GM23338 (cell line): ENCODE measurements around the gene NINJ1. TPM values are rescaled to one million over a fixed set of nuclear protein-coding genes. Genes with fewer than 3 reads are reported as not detected.

Experiments
- ATAC-seq: fragments of 200-7000 bp; cut with Tn5 transposase; 3 replicates; pipeline ENCODE4 v1.9.1; 2020
- DNase-seq: peaks from one replicate; pipeline ENCODE4 v3.0.0-alpha.2; 2015; ENCODE audit warnings: low spot score
- H2AFZ ChIP-seq: fragments of 200-600 bp; sonication (generic); 2 replicates; pipeline ENCODE4 v1.8.0; 2016; ENCODE audit warnings: antibody characterized with exemption, mild to moderate bottlenecking, moderate library complexity
- H3F3A ChIP-seq: fragments of 200-600 bp; sonication (generic); replicated peaks from 2 replicates; pipeline ENCODE4 v1.8.0; 2017; ENCODE audit warnings: antibody characterized with exemption, mixed run types, low read depth
- H3K27ac ChIP-seq: fragments of 200-600 bp; sonication (generic); 2 replicates; pipeline ENCODE4 v1.6.1; 2016; ENCODE audit warnings: low read depth
- H3K27me3 ChIP-seq: fragments of 200-600 bp; sonication (generic); 2 replicates; pipeline ENCODE4 v1.8.0; 2016; ENCODE audit warnings: mild to moderate bottlenecking, mixed run types, moderate library complexity; ENCODE audit not compliant: insufficient read depth
- H3K36me3 ChIP-seq: fragments of 200-600 bp; sonication (generic); 2 replicates; pipeline ENCODE4 v1.8.0; 2016; ENCODE audit warnings: mild to moderate bottlenecking; ENCODE audit not compliant: insufficient read depth
- H3K4me1 ChIP-seq: fragments of 200-600 bp; sonication (generic); 2 replicates; pipeline ENCODE4 v1.8.0; 2016; ENCODE audit warnings: mild to moderate bottlenecking, moderate library complexity; ENCODE audit not compliant: insufficient read depth
- H3K4me2 ChIP-seq: fragments of 200-600 bp; sonication (generic); 2 replicates; pipeline ENCODE4 v1.7.1; 2017; ENCODE audit warnings: mixed run types
- H3K4me3 ChIP-seq: fragments of 200-600 bp; sonication (generic); 2 replicates; pipeline ENCODE4 v1.6.1; 2016; ENCODE audit warnings: mixed run types
- H3K79me2 ChIP-seq: fragments of 200-600 bp; sonication (generic); replicated peaks from 2 replicates; pipeline ENCODE4 v1.8.0; 2017; ENCODE audit warnings: mild to moderate bottlenecking; ENCODE audit not compliant: insufficient read depth
- H3K9me2 ChIP-seq: fragments of 200-600 bp; sonication (generic); 2 replicates; pipeline ENCODE4 v1.8.0; 2017; ENCODE audit not compliant: insufficient read depth
- H4K20me1 ChIP-seq: fragments of 200-600 bp; sonication (generic); replicated peaks from 2 replicates; pipeline ENCODE4 v1.8.0; 2017; ENCODE audit warnings: mild to moderate bottlenecking; ENCODE audit not compliant: insufficient read depth
- H3K27ac Mint-ChIP-seq: 2 replicates; pipeline ENCODE4 v1.8.0; 2020; ENCODE audit warnings: inconsistent platforms, mild to moderate bottlenecking, moderate library complexity, mixed read lengths
- H3K27me3 Mint-ChIP-seq: 3 replicates; pipeline ENCODE4 v1.8.0; 2022; ENCODE audit warnings: low read depth, mild to moderate bottlenecking, moderate library complexity, mixed read lengths, inconsistent platforms; ENCODE audit not compliant: insufficient read depth, poor library complexity
- H3K36me3 Mint-ChIP-seq: 3 replicates; pipeline ENCODE4 v1.8.0; 2021; ENCODE audit warnings: low read depth, mild to moderate bottlenecking, inconsistent platforms, moderate library complexity, mixed read lengths
- H3K4me1 Mint-ChIP-seq: 3 replicates; pipeline ENCODE4 v1.8.0; 2020; ENCODE audit warnings: mild to moderate bottlenecking, inconsistent platforms, mixed read lengths
- H3K4me3 Mint-ChIP-seq: 3 replicates; pipeline ENCODE4 v1.8.0; 2021; ENCODE audit warnings: moderate library complexity, mild to moderate bottlenecking, inconsistent platforms, mixed read lengths
- H3K9me3 Mint-ChIP-seq: 3 replicates; pipeline ENCODE4 v1.8.0; 2020; ENCODE audit warnings: moderate library complexity, mild to moderate bottlenecking, inconsistent platforms, mixed read lengths
- JUNB ChIP-seq: IDR thresholded peaks from one replicate; pipeline ENCODE4 v1.6.1; 2016; ENCODE audit warnings: antibody characterized with exemption; ENCODE audit not compliant: unreplicated experiment
- NANOG ChIP-seq: IDR thresholded peaks from 2 replicates; pipeline ENCODE4 v1.6.1; 2016; ENCODE audit warnings: antibody characterized with exemption, borderline replicate concordance
- STAT1 ChIP-seq: IDR thresholded peaks from one replicate; pipeline ENCODE4 v1.6.1; 2016; ENCODE audit warnings: antibody characterized with exemption; ENCODE audit not compliant: unreplicated experiment
- ZNF114 ChIP-seq: fragments of 250-450 bp; sonication (Bioruptor Pico); IDR thresholded peaks from 2 replicates; pipeline ENCODE4 v1.5.0; 2020; ENCODE audit warnings: mild to moderate bottlenecking, moderate library complexity
- ZNF331 ChIP-seq: fragments of 250-450 bp; sonication (Bioruptor Pico); IDR thresholded peaks from 2 replicates; pipeline ENCODE4 v1.5.0; 2020; ENCODE audit warnings: low read depth, mild to moderate bottlenecking, moderate library complexity
- polyA plus RNA-seq: library from polyadenylated mRNA; unstranded; fragments of >200 nt; fragmentation: Nextera tagmentation; extraction: Ambion mirVana; gene quantifications from 2 replicates; pipeline ENCODE4 v1.2.1, GENCODE V29; 2016
- total RNA-seq: library from RNA; depleted of rRNA; stranded (reverse); fragments of >200 nt; shearing (Covaris generic); gene quantifications from 2 replicates; pipeline ENCODE4 v1.2.3, GENCODE V29; 2014
- TF ChIP-seq, protein P1 (sequence below): IDR thresholded peaks from one replicate; pipeline ENCODE4 v1.6.1; 2018; ENCODE audit warnings: antibody characterized with exemption; ENCODE audit not compliant: unreplicated experiment
- TF ChIP-seq, protein P2 (sequence below): IDR thresholded peaks from 2 replicates; pipeline ENCODE4 v1.6.1; 2016; ENCODE audit warnings: antibody characterized with exemption
- TF ChIP-seq, protein P3 (sequence below), 2 experiments: fragments of 200-600 bp in 1 of 2; sonication (generic) in 1 of 2; conservative IDR thresholded peaks; 2 replicates each; pipeline versions ENCODE4 v1.5.1 to v1.6.1; 2016 to 2017; ENCODE audit warnings: antibody characterized with exemption in 2 of 2, low read depth in 2 of 2, mild to moderate bottlenecking in 2 of 2, moderate library complexity in 1 of 2
- TF ChIP-seq, protein P4 (sequence below): fragments of 250-450 bp; sonication (Bioruptor Pico); IDR thresholded peaks from 2 replicates; pipeline ENCODE4 v1.5.0; 2020; ENCODE audit warnings: mild to moderate bottlenecking, moderate library complexity

Gene NINJ1
- total and polyA plus RNA-seq, 2 experiments from 2014 or later, result 36.3 to 39.7 TPM

DNA sequence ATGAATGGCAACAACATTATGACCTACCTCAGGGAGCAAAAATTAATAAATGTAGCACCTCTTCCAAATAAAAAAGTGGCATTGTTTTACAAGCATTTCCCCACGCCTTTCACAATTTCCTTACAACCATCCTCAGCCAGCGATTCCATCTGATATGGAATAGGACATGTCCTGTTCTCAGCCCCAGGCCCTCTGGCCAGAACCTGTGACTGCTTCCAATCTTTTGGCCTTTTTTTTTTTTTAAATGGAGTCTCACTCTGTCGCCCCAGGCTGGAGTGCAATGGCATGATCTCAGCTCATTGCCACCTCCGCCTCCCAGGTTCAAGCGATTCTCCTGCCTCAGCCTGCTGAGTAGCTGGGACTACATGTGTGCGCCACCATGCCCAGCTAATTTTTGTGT, 33.1 kb upstream of the NINJ1 start (continued):
- TF ChIP-seq, protein P1, sequence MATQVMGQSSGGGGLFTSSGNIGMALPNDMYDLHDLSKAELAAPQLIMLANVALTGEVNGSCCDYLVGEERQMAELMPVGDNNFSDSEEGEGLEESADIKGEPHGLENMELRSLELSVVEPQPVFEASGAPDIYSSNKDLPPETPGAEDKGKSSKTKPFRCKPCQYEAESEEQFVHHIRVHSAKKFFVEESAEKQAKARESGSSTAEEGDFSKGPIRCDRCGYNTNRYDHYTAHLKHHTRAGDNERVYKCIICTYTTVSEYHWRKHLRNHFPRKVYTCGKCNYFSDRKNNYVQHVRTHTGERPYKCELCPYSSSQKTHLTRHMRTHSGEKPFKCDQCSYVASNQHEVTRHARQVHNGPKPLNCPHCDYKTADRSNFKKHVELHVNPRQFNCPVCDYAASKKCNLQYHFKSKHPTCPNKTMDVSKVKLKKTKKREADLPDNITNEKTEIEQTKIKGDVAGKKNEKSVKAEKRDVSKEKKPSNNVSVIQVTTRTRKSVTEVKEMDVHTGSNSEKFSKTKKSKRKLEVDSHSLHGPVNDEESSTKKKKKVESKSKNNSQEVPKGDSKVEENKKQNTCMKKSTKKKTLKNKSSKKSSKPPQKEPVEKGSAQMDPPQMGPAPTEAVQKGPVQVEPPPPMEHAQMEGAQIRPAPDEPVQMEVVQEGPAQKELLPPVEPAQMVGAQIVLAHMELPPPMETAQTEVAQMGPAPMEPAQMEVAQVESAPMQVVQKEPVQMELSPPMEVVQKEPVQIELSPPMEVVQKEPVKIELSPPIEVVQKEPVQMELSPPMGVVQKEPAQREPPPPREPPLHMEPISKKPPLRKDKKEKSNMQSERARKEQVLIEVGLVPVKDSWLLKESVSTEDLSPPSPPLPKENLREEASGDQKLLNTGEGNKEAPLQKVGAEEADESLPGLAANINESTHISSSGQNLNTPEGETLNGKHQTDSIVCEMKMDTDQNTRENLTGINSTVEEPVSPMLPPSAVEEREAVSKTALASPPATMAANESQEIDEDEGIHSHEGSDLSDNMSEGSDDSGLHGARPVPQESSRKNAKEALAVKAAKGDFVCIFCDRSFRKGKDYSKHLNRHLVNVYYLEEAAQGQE, result no peak

DNA sequence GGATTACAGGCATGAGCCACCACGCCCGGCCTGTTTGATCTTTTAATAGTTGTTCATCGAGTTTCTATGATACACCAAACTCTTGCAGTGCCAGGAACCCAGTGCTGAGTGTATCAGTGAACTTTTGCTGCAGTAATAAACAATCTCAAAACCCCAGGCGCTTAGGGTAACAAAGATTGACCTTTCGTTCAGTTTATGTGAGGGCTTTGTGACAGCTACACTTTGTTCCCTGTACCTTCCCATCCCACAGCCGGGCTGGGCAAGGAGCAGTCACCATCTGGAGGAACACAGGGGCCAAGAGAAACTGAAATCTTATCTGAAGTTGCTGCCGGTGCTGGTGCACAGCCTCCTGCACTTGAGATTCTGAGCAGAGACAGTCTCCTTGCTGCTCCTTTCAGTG, 32.6 kb upstream of the NINJ1 start:
- no peak overlapping the region for H3K27ac ChIP-seq
- Mint-ChIP-seq H3K36me3 (no peaks in the 10 kb centered on the region), H3K27ac (no peak overlapping the region), H3K9me3 (no peaks in the 10 kb centered on the region), H3K4me3 (no peak overlapping the region), H3K4me1 (no peaks in the 10 kb centered on the region), H3K27me3 (peaks cover 4% of the 10 kb centered on the region)
- ATAC-seq, result no peak
- H3K4me3 ChIP-seq, result no peak overlapping the region
- no peaks in the 10 kb centered on the region for H3K36me3 ChIP-seq
- no peak overlapping the region for H2AFZ ChIP-seq
- no peak for DNase-seq
- H3K4me2 ChIP-seq, result no peak overlapping the region
- no peaks in the 10 kb centered on the region for H3K79me2 ChIP-seq
- no peaks in the 10 kb centered on the region for H3F3A ChIP-seq
- H3K9me2 ChIP-seq, result no peaks in the 10 kb centered on the region
- no peaks in the 10 kb centered on the region for H4K20me1 ChIP-seq
- H3K27me3 ChIP-seq, result no peaks in the 10 kb centered on the region
- H3K4me1 ChIP-seq, result no peaks in the 10 kb centered on the region
- TF ChIP-seq ZNF331 (no peak), NANOG (no peak), ZNF114 (CRISPR knock-in tag) (no peak), JUNB (no peak), STAT1 (no peak)
- TF ChIP-seq, protein P2, sequence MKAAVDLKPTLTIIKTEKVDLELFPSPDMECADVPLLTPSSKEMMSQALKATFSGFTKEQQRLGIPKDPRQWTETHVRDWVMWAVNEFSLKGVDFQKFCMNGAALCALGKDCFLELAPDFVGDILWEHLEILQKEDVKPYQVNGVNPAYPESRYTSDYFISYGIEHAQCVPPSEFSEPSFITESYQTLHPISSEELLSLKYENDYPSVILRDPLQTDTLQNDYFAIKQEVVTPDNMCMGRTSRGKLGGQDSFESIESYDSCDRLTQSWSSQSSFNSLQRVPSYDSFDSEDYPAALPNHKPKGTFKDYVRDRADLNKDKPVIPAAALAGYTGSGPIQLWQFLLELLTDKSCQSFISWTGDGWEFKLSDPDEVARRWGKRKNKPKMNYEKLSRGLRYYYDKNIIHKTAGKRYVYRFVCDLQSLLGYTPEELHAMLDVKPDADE, result no peak
- TF ChIP-seq, protein P3, sequence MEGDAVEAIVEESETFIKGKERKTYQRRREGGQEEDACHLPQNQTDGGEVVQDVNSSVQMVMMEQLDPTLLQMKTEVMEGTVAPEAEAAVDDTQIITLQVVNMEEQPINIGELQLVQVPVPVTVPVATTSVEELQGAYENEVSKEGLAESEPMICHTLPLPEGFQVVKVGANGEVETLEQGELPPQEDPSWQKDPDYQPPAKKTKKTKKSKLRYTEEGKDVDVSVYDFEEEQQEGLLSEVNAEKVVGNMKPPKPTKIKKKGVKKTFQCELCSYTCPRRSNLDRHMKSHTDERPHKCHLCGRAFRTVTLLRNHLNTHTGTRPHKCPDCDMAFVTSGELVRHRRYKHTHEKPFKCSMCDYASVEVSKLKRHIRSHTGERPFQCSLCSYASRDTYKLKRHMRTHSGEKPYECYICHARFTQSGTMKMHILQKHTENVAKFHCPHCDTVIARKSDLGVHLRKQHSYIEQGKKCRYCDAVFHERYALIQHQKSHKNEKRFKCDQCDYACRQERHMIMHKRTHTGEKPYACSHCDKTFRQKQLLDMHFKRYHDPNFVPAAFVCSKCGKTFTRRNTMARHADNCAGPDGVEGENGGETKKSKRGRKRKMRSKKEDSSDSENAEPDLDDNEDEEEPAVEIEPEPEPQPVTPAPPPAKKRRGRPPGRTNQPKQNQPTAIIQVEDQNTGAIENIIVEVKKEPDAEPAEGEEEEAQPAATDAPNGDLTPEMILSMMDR (conservative IDR thresholded peaks at IDR 0.05; ENCODE audit: low read depth in 2 of 2), result no peak
- TF ChIP-seq, protein P1, result no peak
- TF ChIP-seq, protein P4, sequence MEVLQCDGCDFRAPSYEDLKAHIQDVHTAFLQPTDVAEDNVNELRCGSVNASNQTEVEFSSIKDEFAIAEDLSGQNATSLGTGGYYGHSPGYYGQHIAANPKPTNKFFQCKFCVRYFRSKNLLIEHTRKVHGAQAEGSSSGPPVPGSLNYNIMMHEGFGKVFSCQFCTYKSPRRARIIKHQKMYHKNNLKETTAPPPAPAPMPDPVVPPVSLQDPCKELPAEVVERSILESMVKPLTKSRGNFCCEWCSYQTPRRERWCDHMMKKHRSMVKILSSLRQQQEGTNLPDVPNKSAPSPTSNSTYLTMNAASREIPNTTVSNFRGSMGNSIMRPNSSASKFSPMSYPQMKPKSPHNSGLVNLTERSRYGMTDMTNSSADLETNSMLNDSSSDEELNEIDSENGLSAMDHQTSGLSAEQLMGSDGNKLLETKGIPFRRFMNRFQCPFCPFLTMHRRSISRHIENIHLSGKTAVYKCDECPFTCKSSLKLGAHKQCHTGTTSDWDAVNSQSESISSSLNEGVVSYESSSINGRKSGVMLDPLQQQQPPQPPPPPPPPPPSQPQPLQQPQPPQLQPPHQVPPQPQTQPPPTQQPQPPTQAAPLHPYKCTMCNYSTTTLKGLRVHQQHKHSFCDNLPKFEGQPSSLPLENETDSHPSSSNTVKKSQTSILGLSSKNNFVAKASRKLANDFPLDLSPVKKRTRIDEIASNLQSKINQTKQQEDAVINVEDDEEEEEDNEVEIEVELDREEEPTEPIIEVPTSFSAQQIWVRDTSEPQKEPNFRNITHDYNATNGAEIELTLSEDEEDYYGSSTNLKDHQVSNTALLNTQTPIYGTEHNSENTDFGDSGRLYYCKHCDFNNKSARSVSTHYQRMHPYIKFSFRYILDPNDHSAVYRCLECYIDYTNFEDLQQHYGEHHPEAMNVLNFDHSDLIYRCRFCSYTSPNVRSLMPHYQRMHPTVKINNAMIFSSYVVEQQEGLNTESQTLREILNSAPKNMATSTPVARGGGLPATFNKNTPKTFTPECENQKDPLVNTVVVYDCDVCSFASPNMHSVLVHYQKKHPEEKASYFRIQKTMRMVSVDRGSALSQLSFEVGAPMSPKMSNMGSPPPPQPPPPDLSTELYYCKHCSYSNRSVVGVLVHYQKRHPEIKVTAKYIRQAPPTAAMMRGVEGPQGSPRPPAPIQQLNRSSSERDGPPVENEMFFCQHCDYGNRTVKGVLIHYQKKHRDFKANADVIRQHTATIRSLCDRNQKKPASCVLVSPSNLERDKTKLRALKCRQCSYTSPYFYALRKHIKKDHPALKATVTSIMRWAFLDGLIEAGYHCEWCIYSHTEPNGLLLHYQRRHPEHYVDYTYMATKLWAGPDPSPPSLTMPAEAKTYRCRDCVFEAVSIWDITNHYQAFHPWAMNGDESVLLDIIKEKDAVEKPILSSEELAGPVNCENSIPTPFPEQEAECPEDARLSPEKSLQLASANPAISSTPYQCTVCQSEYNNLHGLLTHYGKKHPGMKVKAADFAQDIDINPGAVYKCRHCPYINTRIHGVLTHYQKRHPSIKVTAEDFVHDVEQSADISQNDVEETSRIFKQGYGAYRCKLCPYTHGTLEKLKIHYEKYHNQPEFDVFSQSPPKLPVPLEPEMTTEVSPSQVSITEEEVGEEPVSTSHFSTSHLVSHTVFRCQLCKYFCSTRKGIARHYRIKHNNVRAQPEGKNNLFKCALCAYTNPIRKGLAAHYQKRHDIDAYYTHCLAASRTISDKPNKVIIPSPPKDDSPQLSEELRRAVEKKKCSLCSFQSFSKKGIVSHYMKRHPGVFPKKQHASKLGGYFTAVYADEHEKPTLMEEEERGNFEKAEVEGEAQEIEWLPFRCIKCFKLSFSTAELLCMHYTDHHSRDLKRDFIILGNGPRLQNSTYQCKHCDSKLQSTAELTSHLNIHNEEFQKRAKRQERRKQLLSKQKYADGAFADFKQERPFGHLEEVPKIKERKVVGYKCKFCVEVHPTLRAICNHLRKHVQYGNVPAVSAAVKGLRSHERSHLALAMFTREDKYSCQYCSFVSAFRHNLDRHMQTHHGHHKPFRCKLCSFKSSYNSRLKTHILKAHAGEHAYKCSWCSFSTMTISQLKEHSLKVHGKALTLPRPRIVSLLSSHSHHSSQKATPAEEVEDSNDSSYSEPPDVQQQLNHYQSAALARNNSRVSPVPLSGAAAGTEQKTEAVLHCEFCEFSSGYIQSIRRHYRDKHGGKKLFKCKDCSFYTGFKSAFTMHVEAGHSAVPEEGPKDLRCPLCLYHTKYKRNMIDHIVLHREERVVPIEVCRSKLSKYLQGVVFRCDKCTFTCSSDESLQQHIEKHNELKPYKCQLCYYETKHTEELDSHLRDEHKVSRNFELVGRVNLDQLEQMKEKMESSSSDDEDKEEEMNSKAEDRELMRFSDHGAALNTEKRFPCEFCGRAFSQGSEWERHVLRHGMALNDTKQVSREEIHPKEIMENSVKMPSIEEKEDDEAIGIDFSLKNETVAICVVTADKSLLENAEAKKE (CRISPR knock-in tag), result no peak
